ENCODE results near the gene ADPRHL1. TPM values are rescaled to one million over a fixed set of nuclear protein-coding genes. Genes with fewer than 3 reads are reported as not detected.

The ADPRHL1 gene
- total RNA-seq, 1 experiment from 2014 or later = 2.7 TPM

DNA sequence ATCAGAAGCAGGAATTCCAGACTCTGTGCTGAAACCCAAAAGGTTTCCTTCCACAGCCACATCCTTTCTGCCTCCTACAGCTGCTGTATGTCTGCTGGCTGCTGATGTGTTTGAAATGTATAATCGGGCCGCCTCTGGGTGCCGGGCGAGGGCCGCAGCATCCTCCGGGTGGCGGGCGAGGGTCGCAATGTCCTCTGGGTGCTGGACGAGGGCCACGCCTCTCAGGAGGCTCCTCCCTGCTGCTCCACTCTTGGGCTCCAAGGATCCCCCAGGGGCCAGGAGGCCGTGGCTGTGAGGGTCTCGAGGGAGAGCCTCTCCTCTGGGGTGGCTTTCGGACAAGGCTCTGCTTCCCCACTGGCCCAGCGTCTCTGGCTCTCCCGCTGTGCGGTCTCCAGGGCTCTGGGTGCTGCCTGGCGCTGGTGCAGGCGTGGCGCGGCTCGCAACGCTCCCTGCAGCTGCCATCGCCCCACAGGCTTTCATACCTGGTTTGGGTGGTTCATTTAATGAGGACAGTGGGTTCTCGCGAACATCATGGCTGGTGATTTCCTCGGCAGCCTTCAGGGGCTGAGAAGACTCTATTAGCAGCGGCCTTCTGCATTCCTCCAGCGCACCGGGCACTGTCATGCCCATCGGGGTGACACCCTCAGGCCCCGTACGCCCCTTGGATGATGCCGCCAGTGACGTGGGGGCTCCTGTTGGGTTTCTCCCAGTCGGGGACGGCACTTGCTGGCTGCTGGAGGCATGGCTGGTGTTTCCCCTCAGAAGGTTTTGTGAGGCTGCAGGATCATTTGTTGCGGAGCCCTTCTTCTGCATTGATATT is 47.6 kb downstream of the ADPRHL1 start:
- Histone ChIP-seq H2BK120ac (ENCODE audit: low read depth, low read length, poor library complexity, severe bottlenecking) (no peak overlapping the region), H3K9ac (ENCODE audit: extremely low read depth, insufficient read length, low read length) (no peak overlapping the region), H2BK20ac (ENCODE audit: low read depth, low read length, poor library complexity, severe bottlenecking) (no peak overlapping the region), H2AK5ac (ENCODE audit: insufficient read length, low read length) (no peak overlapping the region), H2BK15ac (ENCODE audit: low read depth, low read length) (no peak overlapping the region), H4K5ac (ENCODE audit: insufficient read length, low read depth, low read length) (no peak overlapping the region), H2BK12ac (ENCODE audit: insufficient read length, low read depth, low read length) (no peak overlapping the region), H2BK5ac (ENCODE audit: insufficient read length, low read length) (no peak overlapping the region), H3K23ac (ENCODE audit: insufficient read length, low read depth, low read length) (no peak overlapping the region), H3K4ac (ENCODE audit: low read depth, low read length) (no peak overlapping the region), H2AFZ (ENCODE audit: low read length) (no peak overlapping the region), H3K56ac (ENCODE audit: insufficient read length, low read depth, low read length) (no peak overlapping the region), H3K4me1 (ENCODE audit: insufficient read depth, low read length) (no peaks in the 10 kb centered on the region), H4K91ac (ENCODE audit: insufficient read length, low read depth, low read length) (no peak overlapping the region), H3K9me3 (ENCODE audit: control insufficient read depth, low read depth, low read length) (no peaks in the 10 kb centered on the region), H3K23me2 (ENCODE audit: insufficient read length, low read depth, low read length, poor library complexity, severe bottlenecking) (peaks cover 7% of the 10 kb centered on the region), H4K8ac (replicated peaks; ENCODE audit: insufficient read length, low read depth, low read length) (no peak overlapping the region), H4K20me1 (ENCODE audit: control insufficient read depth, insufficient read depth, insufficient read length) (no peaks in the 10 kb centered on the region), H3T11ph (ENCODE audit: low read length) (no peak overlapping the region), H3K79me2 (ENCODE audit: insufficient read depth, low read length) (no peaks in the 10 kb centered on the region), H3K14ac (ENCODE audit: insufficient read depth, low read length) (no peak overlapping the region), H3K18ac (ENCODE audit: insufficient read length, low read depth, low read length) (no peak overlapping the region), H3K27me3 (ENCODE audit: insufficient read depth, low read length) (no peaks in the 10 kb centered on the region), H3K4me2 (ENCODE audit: insufficient read depth, insufficient read length, low read length) (no peak overlapping the region), H3K79me1 (ENCODE audit: insufficient read depth, low read depth, low read length, poor library complexity, severe bottlenecking) (no peaks in the 10 kb centered on the region), H3K27ac (ENCODE audit: insufficient read length, low read depth, low read length) (no peak overlapping the region)
- H3K36me3 Mint-ChIP-seq (ENCODE audit: insufficient read depth in 1 of 3, low read depth in 3 of 3) = no peaks in the 10 kb centered on the region
- DNase-seq = peak; percentile 30
- no peak overlapping the region for H3K4me3 Mint-ChIP-seq
- no peaks in the 10 kb centered on the region for H3K9me3 Mint-ChIP-seq
- no CpG with 5 or more reads among the region's 38 CpGs for WGBS (ENCODE audit: extremely low coverage, insufficient read length, low lambda C conversion rate)
- peaks cover under 1% of the 10 kb centered on the region; the same call in 1 of the 2 replicates for H3K27me3 Mint-ChIP-seq (ENCODE audit: low read depth)
- no peaks in the 10 kb centered on the region for H3K4me1 Mint-ChIP-seq
- H3K27ac Mint-ChIP-seq = no peak overlapping the region
- TF ChIP-seq, protein P1, sequence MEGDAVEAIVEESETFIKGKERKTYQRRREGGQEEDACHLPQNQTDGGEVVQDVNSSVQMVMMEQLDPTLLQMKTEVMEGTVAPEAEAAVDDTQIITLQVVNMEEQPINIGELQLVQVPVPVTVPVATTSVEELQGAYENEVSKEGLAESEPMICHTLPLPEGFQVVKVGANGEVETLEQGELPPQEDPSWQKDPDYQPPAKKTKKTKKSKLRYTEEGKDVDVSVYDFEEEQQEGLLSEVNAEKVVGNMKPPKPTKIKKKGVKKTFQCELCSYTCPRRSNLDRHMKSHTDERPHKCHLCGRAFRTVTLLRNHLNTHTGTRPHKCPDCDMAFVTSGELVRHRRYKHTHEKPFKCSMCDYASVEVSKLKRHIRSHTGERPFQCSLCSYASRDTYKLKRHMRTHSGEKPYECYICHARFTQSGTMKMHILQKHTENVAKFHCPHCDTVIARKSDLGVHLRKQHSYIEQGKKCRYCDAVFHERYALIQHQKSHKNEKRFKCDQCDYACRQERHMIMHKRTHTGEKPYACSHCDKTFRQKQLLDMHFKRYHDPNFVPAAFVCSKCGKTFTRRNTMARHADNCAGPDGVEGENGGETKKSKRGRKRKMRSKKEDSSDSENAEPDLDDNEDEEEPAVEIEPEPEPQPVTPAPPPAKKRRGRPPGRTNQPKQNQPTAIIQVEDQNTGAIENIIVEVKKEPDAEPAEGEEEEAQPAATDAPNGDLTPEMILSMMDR (conservative IDR thresholded peaks at IDR 0.05) = no peak
